HCT116 (cell line): ENCODE results near the gene CARMIL1. TPM values are rescaled to one million over a fixed set of nuclear protein-coding genes. Genes with fewer than 3 reads are reported as not detected.

Source experiments
- ATAC-seq: fragments of 200-7000 bp; cut with Tn5 transposase; 2 replicates; pipeline ENCODE4 v1.9.1; 2020; ENCODE audit warnings: mild to moderate bottlenecking, moderate library complexity
- BruUV-seq: library from RNA; stranded (reverse); fragments of 400-500 nt; replicated peaks from 2 replicates; lab custom pipeline; 2021; lab: Mats Ljungman, UMichigan
- CTCF ChIA-PET: fragments of 300-600 bp; sonication (Branson Sonifier 250); formaldehyde crosslinking; loops from one replicate; lab custom pipeline; 2021; ENCODE audit warnings: antibody characterized with exemption; lab: Charles Lee
- POLR2A ChIA-PET: fragments of 300-600, 350-600 bp; sonication (Branson Sonifier 250); formaldehyde crosslinking; loops from one replicate; lab custom pipeline; 2021; ENCODE audit warnings: antibody characterized with exemption; lab: Charles Lee
- RAD21 ChIA-PET, 2 experiments: fragments of 300-600 bp; sonication (Branson Sonifier 250); formaldehyde crosslinking; loops; one replicate each; lab custom pipeline; 2023; ENCODE audit warnings: low total read pairs in 2 of 2; ENCODE audit not compliant: uncharacterized antibody in 2 of 2, unreplicated experiment in 2 of 2, low non-redundant PET in 1 of 2; lab: Charles Lee
- DNase-seq: peaks from one replicate; pipeline ENCODE4 v3.0.0-alpha.2; 2010; ENCODE audit warnings: low read depth, low spot score
- H2AFZ ChIP-seq: fragments of 200-600 bp; shearing (Covaris generic), sonication (generic); 2 replicates; pipeline ENCODE4 v1.6.1; 2017; ENCODE audit warnings: low read depth, mixed run types, mixed read lengths, antibody characterized with exemption, low read length; ENCODE audit not compliant: poor library complexity, severe bottlenecking
- H3K27ac ChIP-seq: 2 replicates; pipeline ENCODE4 v1.5.1; 2012; ENCODE audit warnings: low read depth, low read length
- H3K27me3 ChIP-seq: fragments of 200-600 bp; sonication (generic); 2 replicates; pipeline ENCODE4 v1.6.1; 2016; ENCODE audit warnings: mixed run types, low read length, mixed read lengths; ENCODE audit not compliant: insufficient read depth
- H3K36me3 ChIP-seq, 2 experiments: fragments of 200-500 bp in 1 of 2; fragments of 200-600 bp in 1 of 2; sonication (Bioruptor generic) in 1 of 2; sonication (generic) in 1 of 2; 2 replicates each; pipeline versions ENCODE4 v1.5.1 to v1.6.1; 2014 to 2016; ENCODE audit warnings: low read length in 2 of 2, inconsistent platforms in 1 of 2, mixed read lengths in 1 of 2, mixed run types in 1 of 2; ENCODE audit not compliant: insufficient read depth in 2 of 2, control insufficient read depth in 1 of 2
- H3K4me1 ChIP-seq, 2 experiments: fragments of 200-600 bp in 1 of 2; sonication (generic) in 1 of 2; 2 replicates each; pipeline versions ENCODE4 v1.5.1 to v1.6.1; 2012 to 2017; ENCODE audit warnings: low read length in 2 of 2, inconsistent platforms in 1 of 2, mild to moderate bottlenecking in 1 of 2, mixed read lengths in 1 of 2, mixed run types in 1 of 2, moderate library complexity in 1 of 2; ENCODE audit not compliant: insufficient read depth in 2 of 2, control insufficient read depth in 1 of 2
- H3K4me2 ChIP-seq: fragments of 200-600 bp; sonication (generic); 2 replicates; pipeline ENCODE4 v1.6.1; 2017; ENCODE audit warnings: mixed run types, low read length, mixed read lengths
- H3K4me3 ChIP-seq, 2 experiments: fragments of 200-600 bp in 1 of 2; sonication (generic) in 1 of 2; replicated peaks in 1 of 2; 2 replicates each; pipeline ENCODE4 v1.5.1; 2011 to 2016; ENCODE audit warnings: low read length in 2 of 2, control low read depth in 1 of 2, low read depth in 1 of 2, mild to moderate bottlenecking in 1 of 2, mixed read lengths in 1 of 2, mixed run types in 1 of 2
- H3K79me2 ChIP-seq: fragments of 200-600 bp; sonication (generic); 2 replicates; pipeline ENCODE4 v1.6.1; 2017; ENCODE audit warnings: mild to moderate bottlenecking, mixed run types, low read length, moderate library complexity, mixed read lengths; ENCODE audit not compliant: insufficient read depth
- H3K9ac ChIP-seq: fragments of 200-600 bp; sonication (generic); 2 replicates; pipeline ENCODE4 v1.6.1; 2016; ENCODE audit warnings: low read length, mixed read lengths
- H3K9me2 ChIP-seq: fragments of 200-600 bp; sonication (generic), shearing (Covaris generic); 2 replicates; pipeline ENCODE4 v1.6.1; 2017; ENCODE audit warnings: mixed run types, mild to moderate bottlenecking, moderate library complexity; ENCODE audit not compliant: insufficient read depth
- H3K9me3 ChIP-seq, 2 experiments: fragments of 200-500 bp in 1 of 2; fragments of 200-600 bp in 1 of 2; sonication (Bioruptor generic) in 1 of 2; sonication (generic) in 1 of 2; 2 replicates each; pipeline ENCODE4 v1.6.1; 2014 to 2017; ENCODE audit warnings: low read length in 2 of 2, mixed read lengths in 2 of 2, inconsistent platforms in 1 of 2, low read depth in 1 of 2, mild to moderate bottlenecking in 1 of 2, mixed run types in 1 of 2, moderate library complexity in 1 of 2; ENCODE audit not compliant: control insufficient read depth in 1 of 2, insufficient read depth in 1 of 2
- H4K20me1 ChIP-seq: fragments of 200-600 bp; sonication (generic), shearing (Covaris generic); 2 replicates; pipeline ENCODE4 v1.6.1; 2017; ENCODE audit warnings: mixed run types, mild to moderate bottlenecking, moderate library complexity; ENCODE audit not compliant: insufficient read depth
- CBX3 ChIP-seq: IDR thresholded peaks from 2 replicates; pipeline ENCODE4 v1.6.1; 2012; ENCODE audit warnings: low read depth
- CEBPB ChIP-seq: IDR thresholded peaks from 2 replicates; pipeline ENCODE4 v1.6.1; 2012; ENCODE audit warnings: low read depth
- EGR1 ChIP-seq: IDR thresholded peaks from 2 replicates; pipeline ENCODE4 v1.6.1; 2012; ENCODE audit warnings: low read depth
- ELF1 ChIP-seq: IDR thresholded peaks from 2 replicates; pipeline ENCODE4 v1.6.1; 2012; ENCODE audit warnings: low read depth, borderline replicate concordance
- EZH2 ChIP-seq: fragments of 200-600 bp; sonication (generic); IDR thresholded peaks from 2 replicates; pipeline ENCODE4 v1.6.1; 2017; ENCODE audit warnings: antibody characterized with exemption, mixed run types
- EZH2phosphoT487 ChIP-seq: fragments of 200-600 bp; IDR thresholded peaks from 2 replicates; pipeline ENCODE4 v1.6.1; 2018; ENCODE audit warnings: antibody characterized with exemption, borderline replicate concordance
- FOSL1 ChIP-seq: IDR thresholded peaks from 2 replicates; pipeline ENCODE4 v1.6.1; 2012; ENCODE audit warnings: low read depth
- POLR2A ChIP-seq: IDR thresholded peaks from 2 replicates; pipeline ENCODE4 v1.7.0; 2011; ENCODE audit warnings: borderline replicate concordance; ENCODE audit not compliant: insufficient read depth, insufficient read length; ENCODE audit errors: extremely low read depth
- RAD21 ChIP-seq: IDR thresholded peaks from 2 replicates; pipeline ENCODE4 v1.6.1; 2012; ENCODE audit warnings: low read depth, mild to moderate bottlenecking
- YY1 ChIP-seq: IDR thresholded peaks from 2 replicates; pipeline ENCODE4 v1.6.1; 2011; ENCODE audit warnings: low read length, low read depth, moderate library complexity, mild to moderate bottlenecking; ENCODE audit not compliant: insufficient replicate concordance; ENCODE audit errors: extremely low read depth
- ZFX ChIP-seq: fragments of 450-650 bp; IDR thresholded peaks from 2 replicates; pipeline ENCODE4 v1.6.1; 2017
- intact Hi-C: fragments of 100-400 bp; cut with micrococcal nuclease; formaldehyde crosslinking; loops from 2 replicates; pipeline ENCODE4 v1.10.0; 2022
- total RNA-seq: library from RNA; stranded (reverse); gene quantifications from one replicate; pipeline ENCODE4 v1.2.1, GENCODE V29; 2021; ENCODE audit not compliant: unreplicated experiment
- TF ChIP-seq, protein P1 (sequence below): IDR thresholded peaks from 2 replicates; pipeline ENCODE4 v1.6.1; 2012
- TF ChIP-seq, protein P2 (sequence below): IDR thresholded peaks from 2 replicates; pipeline ENCODE4 v1.6.1; 2012; ENCODE audit warnings: low read depth

Gene CARMIL1
- total RNA-seq, 1 experiment from 2014 or later = 21.7 TPM

DNA sequence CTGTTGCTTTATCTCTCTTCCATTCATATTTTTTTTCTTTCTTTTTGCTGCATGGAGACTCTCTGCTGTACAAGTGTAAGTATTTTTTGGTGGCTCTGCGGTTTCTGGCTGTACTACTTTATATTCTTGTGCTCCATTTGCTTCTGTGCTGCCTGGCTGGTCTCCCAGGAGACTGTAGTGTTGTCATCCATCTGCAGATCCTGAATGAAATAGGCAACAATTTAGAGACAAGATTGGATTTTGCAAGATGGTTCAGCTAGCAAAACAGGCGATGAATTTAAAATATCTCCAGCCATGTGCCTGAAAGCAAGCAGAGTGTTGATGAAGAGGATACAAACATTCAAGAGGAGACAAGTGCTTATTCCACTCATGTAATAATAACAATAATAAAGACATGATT lies 297.7 kb downstream of the CARMIL1 start (continued):
- TF ChIP-seq RAD21 (no peak), EZH2phosphoT487 (no peak), CBX3 (no peak), FOSL1 (no peak), EGR1 (no peak), YY1 (no peak)
- TF ChIP-seq, protein P1, sequence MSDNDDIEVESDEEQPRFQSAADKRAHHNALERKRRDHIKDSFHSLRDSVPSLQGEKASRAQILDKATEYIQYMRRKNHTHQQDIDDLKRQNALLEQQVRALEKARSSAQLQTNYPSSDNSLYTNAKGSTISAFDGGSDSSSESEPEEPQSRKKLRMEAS = no peak

- ChIA-PET RAD21 (no interaction called here), CTCF (no interaction called here), POLR2A (no interaction called here)
- Histone ChIP-seq H3K27ac (no peak overlapping the region), H3K9ac (no peak overlapping the region), H3K9me3 (no peaks in the 10 kb centered on the region), H3K4me2 (no peak overlapping the region), H3K36me3 (no peaks in the 10 kb centered on the region), H3K4me3 (no peak overlapping the region), H3K27me3 (no peaks in the 10 kb centered on the region), H4K20me1 (no peaks in the 10 kb centered on the region), H3K4me1 (no peaks in the 10 kb centered on the region), H3K9me2 (no peaks in the 10 kb centered on the region), H3K79me2 (no peaks in the 10 kb centered on the region), H2AFZ (no peak overlapping the region)
- BruUV-seq = no TSS peak
- intact Hi-C loops = no loop called here
- no peak for DNase-seq
- no peak for ATAC-seq
- TF ChIP-seq EZH2 = no peak
- no peak for TF ChIP-seq ELF1
- no peak for TF ChIP-seq CEBPB
- TF ChIP-seq, protein P2, sequence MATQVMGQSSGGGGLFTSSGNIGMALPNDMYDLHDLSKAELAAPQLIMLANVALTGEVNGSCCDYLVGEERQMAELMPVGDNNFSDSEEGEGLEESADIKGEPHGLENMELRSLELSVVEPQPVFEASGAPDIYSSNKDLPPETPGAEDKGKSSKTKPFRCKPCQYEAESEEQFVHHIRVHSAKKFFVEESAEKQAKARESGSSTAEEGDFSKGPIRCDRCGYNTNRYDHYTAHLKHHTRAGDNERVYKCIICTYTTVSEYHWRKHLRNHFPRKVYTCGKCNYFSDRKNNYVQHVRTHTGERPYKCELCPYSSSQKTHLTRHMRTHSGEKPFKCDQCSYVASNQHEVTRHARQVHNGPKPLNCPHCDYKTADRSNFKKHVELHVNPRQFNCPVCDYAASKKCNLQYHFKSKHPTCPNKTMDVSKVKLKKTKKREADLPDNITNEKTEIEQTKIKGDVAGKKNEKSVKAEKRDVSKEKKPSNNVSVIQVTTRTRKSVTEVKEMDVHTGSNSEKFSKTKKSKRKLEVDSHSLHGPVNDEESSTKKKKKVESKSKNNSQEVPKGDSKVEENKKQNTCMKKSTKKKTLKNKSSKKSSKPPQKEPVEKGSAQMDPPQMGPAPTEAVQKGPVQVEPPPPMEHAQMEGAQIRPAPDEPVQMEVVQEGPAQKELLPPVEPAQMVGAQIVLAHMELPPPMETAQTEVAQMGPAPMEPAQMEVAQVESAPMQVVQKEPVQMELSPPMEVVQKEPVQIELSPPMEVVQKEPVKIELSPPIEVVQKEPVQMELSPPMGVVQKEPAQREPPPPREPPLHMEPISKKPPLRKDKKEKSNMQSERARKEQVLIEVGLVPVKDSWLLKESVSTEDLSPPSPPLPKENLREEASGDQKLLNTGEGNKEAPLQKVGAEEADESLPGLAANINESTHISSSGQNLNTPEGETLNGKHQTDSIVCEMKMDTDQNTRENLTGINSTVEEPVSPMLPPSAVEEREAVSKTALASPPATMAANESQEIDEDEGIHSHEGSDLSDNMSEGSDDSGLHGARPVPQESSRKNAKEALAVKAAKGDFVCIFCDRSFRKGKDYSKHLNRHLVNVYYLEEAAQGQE = no peak
- TF ChIP-seq POLR2A = no peak
- TF ChIP-seq YY1 = no peak
- TF ChIP-seq ZFX = no peak
These were observed 299.4 kb downstream of the CARMIL1 start for GRCh38 chr6:25578538-25578937.
